ENCODE data around the gene DOLPP1. TPM values are rescaled to one million over a fixed set of nuclear protein-coding genes. Genes with fewer than 3 reads are reported as not detected.
A peak's percentile ranks its signal among the peaks of the same experiment; 100 is the strongest.
"Not testable (repeated sequence)": the region's sequence is repeated elsewhere in the genome, so short reads cannot be mapped to it uniquely, and the experiment has no call there.

The DOLPP1 gene
- total and polyA plus RNA-seq, 7 donors, result 2.1 to 5.2 (median 4.2) TPM

- WGBS, 3 donors, result 0 to 1% (median 1%) methylated on average over 50 to 77 of the region's 77 CpGs
- H3K9me3 ChIP-seq, result no peaks in the 10 kb centered on the region
- H3K27ac ChIP-seq, result peak within 1 kb of the TSS; percentile 87
- H3K4me3 ChIP-seq, result peak within 1 kb of the TSS; percentile 83
- intact Hi-C loops (cut with DNase I), result no loop called here
- TF ChIP-seq, protein P1, sequence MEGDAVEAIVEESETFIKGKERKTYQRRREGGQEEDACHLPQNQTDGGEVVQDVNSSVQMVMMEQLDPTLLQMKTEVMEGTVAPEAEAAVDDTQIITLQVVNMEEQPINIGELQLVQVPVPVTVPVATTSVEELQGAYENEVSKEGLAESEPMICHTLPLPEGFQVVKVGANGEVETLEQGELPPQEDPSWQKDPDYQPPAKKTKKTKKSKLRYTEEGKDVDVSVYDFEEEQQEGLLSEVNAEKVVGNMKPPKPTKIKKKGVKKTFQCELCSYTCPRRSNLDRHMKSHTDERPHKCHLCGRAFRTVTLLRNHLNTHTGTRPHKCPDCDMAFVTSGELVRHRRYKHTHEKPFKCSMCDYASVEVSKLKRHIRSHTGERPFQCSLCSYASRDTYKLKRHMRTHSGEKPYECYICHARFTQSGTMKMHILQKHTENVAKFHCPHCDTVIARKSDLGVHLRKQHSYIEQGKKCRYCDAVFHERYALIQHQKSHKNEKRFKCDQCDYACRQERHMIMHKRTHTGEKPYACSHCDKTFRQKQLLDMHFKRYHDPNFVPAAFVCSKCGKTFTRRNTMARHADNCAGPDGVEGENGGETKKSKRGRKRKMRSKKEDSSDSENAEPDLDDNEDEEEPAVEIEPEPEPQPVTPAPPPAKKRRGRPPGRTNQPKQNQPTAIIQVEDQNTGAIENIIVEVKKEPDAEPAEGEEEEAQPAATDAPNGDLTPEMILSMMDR (IDR thresholded peaks at IDR 0.05), result no peak
- H3K36me3 ChIP-seq (ENCODE audit: insufficient read depth in 1 of 2, low read depth in 1 of 2), result peaks cover 0 to 18% of the 10 kb centered on the region in 2 donors
- no peaks in the 10 kb centered on the region for H3K27me3 ChIP-seq (ENCODE audit: insufficient read depth in 3 of 3, low read length in 2 of 3)
- H3K4me1 ChIP-seq, result peaks cover 58% of the 10 kb centered on the region
- DNase-seq (peak; percentile 98 to 99), ATAC-seq (peak; percentile 83 to 86 (median 86))
Observed at GRCh38 chr9:129110740-129111527, 30.0 kb downstream of the DOLPP1 start, which contains the start of the genes CRAT and PTPA. Gene CRAT (minus strand): TSS chr9:129110793. CDS start chr9:129110509, 284 bp downstream. Gene PTPA (plus strand): TSS chr9:129111415. CDS start chr9:129111601, 186 bp downstream.

- DNase-seq, result peak in 1 of 2 donors; percentile 72
- H3K9me3 ChIP-seq, result no peaks in the 10 kb centered on the region
- peak overlapping the region; percentile 87 for H3K27ac ChIP-seq
- H3K36me3 ChIP-seq (ENCODE audit: insufficient read depth in 1 of 2, low read depth in 1 of 2), result peaks cover 0 to 11% of the 10 kb centered on the region in 2 donors
- intact Hi-C loops (cut with DNase I), result no loop called here
- ATAC-seq, result peak; percentile 0 to 17 (median 4)
- TF ChIP-seq, protein P1 (IDR thresholded peaks at IDR 0.05), result no peak
- H3K27me3 ChIP-seq (ENCODE audit: insufficient read depth in 3 of 3, low read length in 2 of 3), result no peaks in the 10 kb centered on the region
- H3K4me3 ChIP-seq, result peak overlapping the region; percentile 83
- H3K4me1 ChIP-seq, result peaks cover 53% of the 10 kb centered on the region
- WGBS, 3 donors, result 0 to 1% (median 1%) methylated on average over 36 to 37 of the region's 37 CpGs
Observed at GRCh38 chr9:129111528-129112151, 30.7 kb downstream of the DOLPP1 start.

DNA sequence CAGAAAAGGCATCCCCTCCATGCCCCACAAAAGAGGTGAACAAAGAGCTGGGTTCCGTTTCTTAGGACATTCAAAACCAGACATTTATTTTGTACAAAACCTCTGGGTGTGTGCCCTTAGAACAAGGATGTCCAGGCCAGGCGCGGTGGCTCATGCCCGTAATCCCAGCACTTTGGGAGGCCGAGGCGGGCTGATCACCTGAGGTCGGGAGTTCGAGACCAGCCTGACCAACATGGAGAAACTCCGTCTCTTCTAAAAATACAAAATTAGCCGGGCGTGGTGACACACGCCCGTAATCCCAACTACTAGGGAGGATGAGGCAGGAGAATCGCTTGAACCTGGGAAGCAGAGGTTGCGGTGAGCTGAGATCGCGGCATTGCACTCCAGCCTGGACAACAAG lies 31.6 kb downstream of the DOLPP1 start:
- H3K27me3 ChIP-seq (ENCODE audit: insufficient read depth in 3 of 3, low read length in 2 of 3); H3K27ac ChIP-seq; H3K9me3 ChIP-seq; intact Hi-C loops (cut with DNase I); H3K36me3 ChIP-seq (ENCODE audit: insufficient read depth in 1 of 2, low read depth in 1 of 2); ATAC-seq; DNase-seq: not testable (repeated sequence)
- WGBS, 3 donors, result 91 to 94% (median 91%) methylated on average over 17 of the region's 17 CpGs
- Histone ChIP-seq H3K4me1 (peaks cover 48% of the 10 kb centered on the region), H3K4me3 (peak overlapping the region; percentile 83)

- DNase-seq (no peak), ATAC-seq (no peak)
- H3K4me3 ChIP-seq, result no peak overlapping the region
- WGBS, 3 donors, result 90 to 92% (median 90%) methylated on average over 17 of the region's 17 CpGs
- no peaks in the 10 kb centered on the region for H3K27me3 ChIP-seq (ENCODE audit: insufficient read depth in 3 of 3, low read length in 2 of 3)
- H3K4me1 ChIP-seq, result peaks cover 35% of the 10 kb centered on the region
- H3K9me3 ChIP-seq, result no peaks in the 10 kb centered on the region
- peaks cover 0 to 2% of the 10 kb centered on the region in 2 donors for H3K36me3 ChIP-seq (ENCODE audit: insufficient read depth in 1 of 2, low read depth in 1 of 2)
- peak overlapping the region; percentile 5 for H3K27ac ChIP-seq
- intact Hi-C loops (cut with DNase I), result no loop called here
- TF ChIP-seq, protein P1 (IDR thresholded peaks at IDR 0.05), result no peak
Observed at GRCh38 chr9:129113645-129114304, 32.9 kb downstream of the DOLPP1 start.

DNA sequence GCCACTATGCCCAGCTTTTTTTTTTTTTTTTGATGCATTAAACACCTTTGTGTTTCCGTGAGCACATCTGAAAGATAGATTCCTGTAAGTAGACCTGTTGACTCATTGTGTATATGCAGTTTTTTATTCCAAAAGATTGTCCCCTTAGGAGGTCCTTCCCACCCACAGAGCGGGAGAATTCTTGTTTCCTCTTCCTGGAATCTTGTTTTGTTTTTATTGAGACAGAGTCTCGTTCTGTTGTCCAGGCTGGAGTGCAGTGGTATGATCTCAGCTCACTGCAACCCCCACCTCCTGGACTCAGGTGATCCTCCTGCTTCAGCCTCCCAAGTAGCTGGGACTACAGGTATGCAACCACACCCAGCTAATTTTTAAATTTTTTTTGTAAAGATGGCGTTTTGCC lies 37.9 kb downstream of the DOLPP1 start:
- Histone ChIP-seq H3K27ac (no peak overlapping the region), H3K4me1 (peaks cover 35% of the 10 kb centered on the region), H3K36me3 (ENCODE audit: insufficient read depth in 1 of 2, low read depth in 1 of 2) (peaks cover 2 to 17% of the 10 kb centered on the region in 2 donors), H3K27me3 (ENCODE audit: insufficient read depth in 3 of 3, low read length in 2 of 3) (no peaks in the 10 kb centered on the region), H3K9me3 (no peaks in the 10 kb centered on the region), H3K4me3 (no peak overlapping the region)
- DNase-seq (no peak), ATAC-seq (no peak)
- 70 to 78% (median 76%) methylated on average over 4 of the region's 4 CpGs for WGBS, 3 donors
- TF ChIP-seq, protein P1 (IDR thresholded peaks at IDR 0.05), result no peak
- intact Hi-C loops (cut with DNase I), result no loop called here

Data from psoas muscle (tissue), 8 donors.